GM23248 (cell line): ENCODE results near the gene APMAP. TPM values are rescaled to one million over a fixed set of nuclear protein-coding genes. Genes with fewer than 3 reads are reported as not detected.

Source experiments
- DNase-seq: peaks from one replicate; pipeline ENCODE4 v3.0.0-alpha.2; 2015
- H2AFZ ChIP-seq: fragments of 200-600 bp; sonication (generic); 2 replicates; pipeline ENCODE4 v1.6.1; 2016; ENCODE audit warnings: antibody characterized with exemption
- H3F3A ChIP-seq: fragments of 200-600 bp; sonication (generic); 2 replicates; pipeline ENCODE4 v1.6.1; 2016; ENCODE audit warnings: mild to moderate bottlenecking, antibody characterized with exemption, mixed run types; ENCODE audit not compliant: insufficient read depth
- H3K27ac ChIP-seq: fragments of 200-600 bp; sonication (generic); 2 replicates; pipeline ENCODE4 v1.5.1; 2016; ENCODE audit warnings: mild to moderate bottlenecking
- H3K27me3 ChIP-seq: fragments of 200-600 bp; sonication (generic); replicated peaks from 2 replicates; pipeline ENCODE4 v1.6.1; 2016; ENCODE audit warnings: mild to moderate bottlenecking; ENCODE audit not compliant: insufficient read depth
- H3K36me3 ChIP-seq: fragments of 200-600 bp; sonication (generic); 2 replicates; pipeline ENCODE4 v1.6.1; 2016; ENCODE audit warnings: low read depth, mild to moderate bottlenecking
- H3K4me1 ChIP-seq: fragments of 200-600 bp; sonication (generic); 2 replicates; pipeline ENCODE4 v1.6.1; 2016; ENCODE audit warnings: mild to moderate bottlenecking; ENCODE audit not compliant: insufficient read depth
- H3K4me2 ChIP-seq: fragments of 200-600 bp; sonication (generic); one replicate; pipeline ENCODE4 v1.6.1; 2016; ENCODE audit warnings: mild to moderate bottlenecking; ENCODE audit not compliant: unreplicated experiment
- H3K4me3 ChIP-seq: fragments of 200-600 bp; sonication (generic); 2 replicates; pipeline ENCODE4 v1.5.1; 2016; ENCODE audit warnings: mild to moderate bottlenecking
- H3K79me2 ChIP-seq: fragments of 200-600 bp; sonication (generic); 2 replicates; pipeline ENCODE4 v1.6.1; 2016; ENCODE audit warnings: mild to moderate bottlenecking; ENCODE audit not compliant: insufficient read depth
- H3K9ac ChIP-seq: fragments of 200-600 bp; sonication (generic); 2 replicates; pipeline ENCODE4 v1.6.1; 2016; ENCODE audit warnings: mild to moderate bottlenecking
- H3K9me2 ChIP-seq: fragments of 200-600 bp; sonication (generic); 2 replicates; pipeline ENCODE4 v1.6.1; 2016; ENCODE audit warnings: mixed run types, mild to moderate bottlenecking, moderate library complexity; ENCODE audit not compliant: insufficient read depth
- H3K9me3 ChIP-seq: fragments of 200-600 bp; sonication (generic); one replicate; pipeline ENCODE4 v1.6.1; 2017; ENCODE audit warnings: low read depth
- H4K20me1 ChIP-seq: fragments of 200-600 bp; sonication (generic); 2 replicates; pipeline ENCODE4 v1.6.0; 2016; ENCODE audit not compliant: insufficient read depth
- EZH2 ChIP-seq: fragments of 200-600 bp; sonication (generic); IDR thresholded peaks from 2 replicates; pipeline ENCODE4 v1.6.1; 2018; ENCODE audit warnings: antibody characterized with exemption, mild to moderate bottlenecking; ENCODE audit not compliant: insufficient read depth, poor library complexity, severe bottlenecking
- EZH2phosphoT487 ChIP-seq: fragments of 200-600 bp; sonication (generic); IDR thresholded peaks from 2 replicates; pipeline ENCODE4 v1.6.1; 2018; ENCODE audit warnings: antibody characterized with exemption, moderate library complexity, mild to moderate bottlenecking, low read depth; ENCODE audit not compliant: insufficient read depth
- WGBS, 2 experiments: methylation state at CpG; one replicate each; pipeline ENCODE4 v1.1.6; 2015 to 2017; ENCODE audit warnings: low lambda C conversion rate in 2 of 2, low coverage in 1 of 2; ENCODE audit errors: missing lambda C conversion rate in 2 of 2; 5-methylcytosine and 5-hydroxymethylcytosine counted together
- in situ Hi-C: fragments of 300-500 bp; cut with MboI; formaldehyde crosslinking; loops from 2 replicates; pipeline ENCODE4 v1.15.0; 2020
- polyA plus RNA-seq: library from polyadenylated mRNA; unstranded; fragments of >200 nt; fragmentation: Nextera tagmentation; extraction: Ambion mirVana; gene quantifications from 2 replicates; pipeline ENCODE4 v1.2.1, GENCODE V29; 2016
- total RNA-seq: library from RNA; depleted of rRNA; stranded (reverse); fragments of >200 nt; shearing (Covaris generic); gene quantifications from 2 replicates; pipeline ENCODE4 v1.2.3, GENCODE V29; 2014

Gene APMAP
- total and polyA plus RNA-seq, 2 experiments from 2014 or later = 109 to 123 TPM

- H3K9me3 ChIP-seq = no peaks in the 10 kb centered on the region
- no peak overlapping the region for H3K4me3 ChIP-seq
- no peaks in the 10 kb centered on the region for H3F3A ChIP-seq
- H3K79me2 ChIP-seq = no peaks in the 10 kb centered on the region
- DNase-seq = no peak
- H3K27me3 ChIP-seq = no peaks in the 10 kb centered on the region
- H3K9ac ChIP-seq = no peak overlapping the region
- no peaks in the 10 kb centered on the region for H4K20me1 ChIP-seq
- H3K4me1 ChIP-seq = no peaks in the 10 kb centered on the region
- no peak for TF ChIP-seq EZH2phosphoT487
- TF ChIP-seq EZH2 = no peak
- 79 to 80% methylated on average over 11 of the region's 11 CpGs for WGBS, 2 experiments
- in situ Hi-C loops = loop anchor here (25.0 kb wide), 1 partner anchor 671 kb away; the partner anchor contains the start of gene ZNF337
- no peaks in the 10 kb centered on the region for H3K36me3 ChIP-seq
- H3K27ac ChIP-seq = no peak overlapping the region
- H3K9me2 ChIP-seq = no peaks in the 10 kb centered on the region
- no peak overlapping the region for H3K4me2 ChIP-seq
- no peak overlapping the region for H2AFZ ChIP-seq
Observed at GRCh38 chr20:25016471-25016870, 23.9 kb upstream of the APMAP start.

DNA sequence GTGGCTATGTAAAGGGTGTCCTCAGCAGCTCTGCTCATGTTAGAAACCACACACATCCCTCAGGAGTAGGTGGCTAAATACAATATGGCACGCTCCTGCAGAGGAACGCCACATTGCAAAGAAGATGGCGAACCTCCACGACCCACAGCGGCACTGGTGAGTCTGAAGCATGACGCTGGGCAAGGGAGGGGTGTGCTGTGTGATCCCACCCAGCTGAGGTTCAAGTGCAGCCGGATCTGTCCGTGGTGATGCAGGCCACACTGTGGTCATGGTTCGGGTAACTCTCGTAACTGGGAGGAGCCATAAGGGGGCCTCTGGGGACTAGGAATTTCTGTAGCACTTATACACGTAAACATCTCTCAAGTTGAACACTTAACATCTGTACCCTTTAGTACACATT is 23.4 kb upstream of the APMAP start:
- WGBS, 2 experiments = 82 to 85% methylated on average over 11 of the region's 11 CpGs
- in situ Hi-C loops = loop anchor here (25.0 kb wide), 1 partner anchor 671 kb away; the partner anchor contains the start of gene ZNF337

DNA sequence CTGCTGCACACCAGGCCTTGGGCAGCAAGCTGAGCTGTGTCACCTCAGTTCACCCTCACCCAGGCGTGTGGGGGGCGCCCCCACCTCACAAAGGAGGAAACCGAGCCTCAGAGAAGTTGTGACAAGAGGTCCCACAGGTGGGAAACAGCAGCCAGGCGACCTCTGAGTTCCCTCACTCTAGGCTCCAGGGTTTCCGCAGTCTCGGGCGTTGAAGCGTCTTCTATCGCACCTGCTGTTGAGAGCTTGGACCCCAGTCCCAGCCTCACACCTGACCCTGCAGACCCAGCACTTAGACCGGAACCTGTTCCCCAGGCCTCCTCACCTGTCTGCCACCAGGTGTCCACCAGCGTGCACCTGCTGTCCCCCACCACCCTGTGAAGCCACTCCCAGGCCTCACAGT is 22.3 kb upstream of the APMAP start:
- H3F3A ChIP-seq = no peaks in the 10 kb centered on the region
- no peak overlapping the region for H3K27ac ChIP-seq
- H3K4me2 ChIP-seq = no peak overlapping the region
- no peak for DNase-seq
- no peak overlapping the region for H3K9ac ChIP-seq
- no peaks in the 10 kb centered on the region for H3K79me2 ChIP-seq
- H3K9me2 ChIP-seq = no peaks in the 10 kb centered on the region
- no peak overlapping the region for H3K4me3 ChIP-seq
- H2AFZ ChIP-seq = no peak overlapping the region
- no peaks in the 10 kb centered on the region for H3K27me3 ChIP-seq
- WGBS, 2 experiments = 78 to 81% methylated on average over 9 to 11 of the region's 11 CpGs
- in situ Hi-C loops = loop anchor here (25.0 kb wide), 1 partner anchor 672 kb away; the partner anchor contains the start of gene ZNF337
- H4K20me1 ChIP-seq = no peaks in the 10 kb centered on the region
- H3K36me3 ChIP-seq = no peaks in the 10 kb centered on the region
- TF ChIP-seq EZH2 (no peak), EZH2phosphoT487 (no peak)
- H3K9me3 ChIP-seq = no peaks in the 10 kb centered on the region
- no peaks in the 10 kb centered on the region for H3K4me1 ChIP-seq

More for the DNA sequence above, 23.4 kb upstream of the APMAP start:
- H3K9me3 ChIP-seq = no peaks in the 10 kb centered on the region
- no peak overlapping the region for H3K4me3 ChIP-seq
- H3K79me2 ChIP-seq = no peaks in the 10 kb centered on the region
- no peak overlapping the region for H3K4me2 ChIP-seq
- no peaks in the 10 kb centered on the region for H3K4me1 ChIP-seq
- DNase-seq = no peak
- no peak overlapping the region for H2AFZ ChIP-seq
- H3K9me2 ChIP-seq = no peaks in the 10 kb centered on the region
- no peaks in the 10 kb centered on the region for H3K27me3 ChIP-seq
- no peaks in the 10 kb centered on the region for H3F3A ChIP-seq
- no peak overlapping the region for H3K9ac ChIP-seq
- H3K27ac ChIP-seq = no peak overlapping the region
- TF ChIP-seq EZH2 (no peak), EZH2phosphoT487 (no peak)
- no peaks in the 10 kb centered on the region for H3K36me3 ChIP-seq
- H4K20me1 ChIP-seq = no peaks in the 10 kb centered on the region

DNA sequence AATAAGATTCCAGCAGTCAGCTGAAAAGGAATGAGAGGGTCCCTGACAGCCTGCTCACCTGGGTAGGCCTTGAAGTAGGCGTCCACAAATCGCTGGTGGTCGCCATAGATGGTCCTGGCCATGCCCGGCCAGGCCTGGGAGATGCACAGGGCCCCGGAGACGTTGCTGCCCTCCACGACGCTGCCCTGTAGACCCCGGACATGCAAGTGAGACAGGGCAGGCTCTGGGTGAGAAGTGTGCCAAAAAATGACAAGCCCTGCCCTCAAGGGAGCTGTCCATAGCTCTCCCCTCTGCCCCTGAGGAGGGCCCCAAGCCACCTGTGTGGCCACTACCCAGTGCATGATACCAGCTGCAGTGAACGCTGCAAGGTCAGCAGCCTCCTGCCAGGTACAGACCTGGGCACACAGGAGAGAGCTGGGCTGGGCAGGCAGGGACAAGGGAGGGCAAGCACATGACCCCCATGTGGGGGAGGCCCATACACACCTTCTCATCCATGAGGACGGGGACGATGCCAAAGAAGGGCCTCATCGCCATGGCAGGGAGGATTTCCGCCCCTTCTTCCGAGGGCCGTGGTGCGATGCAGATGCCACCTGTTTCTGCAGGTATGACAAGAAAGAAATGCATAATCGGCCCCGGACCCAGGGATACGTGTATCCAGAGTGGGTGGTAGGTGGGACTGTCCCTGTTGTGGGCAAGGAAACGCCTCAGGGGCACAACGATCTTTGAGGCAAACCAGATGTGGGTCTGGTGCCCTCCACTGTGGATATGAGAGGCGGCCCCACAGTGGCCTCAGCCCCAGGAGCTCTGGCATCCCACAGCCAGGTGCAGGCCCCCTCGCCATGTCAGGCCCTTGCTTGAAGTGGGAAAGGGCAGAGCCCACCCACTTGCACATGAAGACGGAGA is 21.2 kb upstream of the APMAP start:
- H3F3A ChIP-seq = no peaks in the 10 kb centered on the region
- 87% methylated on average over 23 to 25 of the region's 25 CpGs for WGBS, 2 experiments
- no peaks in the 10 kb centered on the region for H3K9me3 ChIP-seq
- H3K4me1 ChIP-seq = no peaks in the 10 kb centered on the region
- no peak overlapping the region for H3K4me2 ChIP-seq
- H3K27me3 ChIP-seq = no peaks in the 10 kb centered on the region
- H3K27ac ChIP-seq = no peak overlapping the region
- no peak overlapping the region for H3K4me3 ChIP-seq
- H3K79me2 ChIP-seq = no peaks in the 10 kb centered on the region
- no peaks in the 10 kb centered on the region for H4K20me1 ChIP-seq
- H3K9ac ChIP-seq = no peak overlapping the region
- no peak for DNase-seq
- in situ Hi-C loops = loop anchor here (25.0 kb wide), 1 partner anchor 674 kb away; the partner anchor contains the start of gene ZNF337
- no peaks in the 10 kb centered on the region for H3K9me2 ChIP-seq
- no peaks in the 10 kb centered on the region for H3K36me3 ChIP-seq
- TF ChIP-seq EZH2phosphoT487 (no peak), EZH2 (no peak)
- H2AFZ ChIP-seq = no peak overlapping the region
